ENCODE data around the gene PDS5A.

The PDS5A gene

GRCh38 chr4:39941682-39942217 lies 36.0 kb downstream of the PDS5A start:
- TF ChIP-seq CTCF (IDR thresholded peaks at IDR 0.05; ENCODE audit: insufficient read depth, low read length) (no peak), SPI1 (IDR thresholded peaks at IDR 0.05; ENCODE audit: borderline replicate concordance, low read depth) (no peak), GABPA (IDR thresholded peaks at IDR 0.05; ENCODE audit: low read depth) (no peak), POLR2AphosphoS5 (IDR thresholded peaks at IDR 0.05; ENCODE audit: low read depth) (no peak)
- TF ChIP-seq, protein P1, sequence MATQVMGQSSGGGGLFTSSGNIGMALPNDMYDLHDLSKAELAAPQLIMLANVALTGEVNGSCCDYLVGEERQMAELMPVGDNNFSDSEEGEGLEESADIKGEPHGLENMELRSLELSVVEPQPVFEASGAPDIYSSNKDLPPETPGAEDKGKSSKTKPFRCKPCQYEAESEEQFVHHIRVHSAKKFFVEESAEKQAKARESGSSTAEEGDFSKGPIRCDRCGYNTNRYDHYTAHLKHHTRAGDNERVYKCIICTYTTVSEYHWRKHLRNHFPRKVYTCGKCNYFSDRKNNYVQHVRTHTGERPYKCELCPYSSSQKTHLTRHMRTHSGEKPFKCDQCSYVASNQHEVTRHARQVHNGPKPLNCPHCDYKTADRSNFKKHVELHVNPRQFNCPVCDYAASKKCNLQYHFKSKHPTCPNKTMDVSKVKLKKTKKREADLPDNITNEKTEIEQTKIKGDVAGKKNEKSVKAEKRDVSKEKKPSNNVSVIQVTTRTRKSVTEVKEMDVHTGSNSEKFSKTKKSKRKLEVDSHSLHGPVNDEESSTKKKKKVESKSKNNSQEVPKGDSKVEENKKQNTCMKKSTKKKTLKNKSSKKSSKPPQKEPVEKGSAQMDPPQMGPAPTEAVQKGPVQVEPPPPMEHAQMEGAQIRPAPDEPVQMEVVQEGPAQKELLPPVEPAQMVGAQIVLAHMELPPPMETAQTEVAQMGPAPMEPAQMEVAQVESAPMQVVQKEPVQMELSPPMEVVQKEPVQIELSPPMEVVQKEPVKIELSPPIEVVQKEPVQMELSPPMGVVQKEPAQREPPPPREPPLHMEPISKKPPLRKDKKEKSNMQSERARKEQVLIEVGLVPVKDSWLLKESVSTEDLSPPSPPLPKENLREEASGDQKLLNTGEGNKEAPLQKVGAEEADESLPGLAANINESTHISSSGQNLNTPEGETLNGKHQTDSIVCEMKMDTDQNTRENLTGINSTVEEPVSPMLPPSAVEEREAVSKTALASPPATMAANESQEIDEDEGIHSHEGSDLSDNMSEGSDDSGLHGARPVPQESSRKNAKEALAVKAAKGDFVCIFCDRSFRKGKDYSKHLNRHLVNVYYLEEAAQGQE (IDR thresholded peaks at IDR 0.05; ENCODE audit: insufficient replicate concordance, low read depth) = no peak
- DNase-seq (ENCODE audit: low read depth in 1 of 2, low spot score in 1 of 2) = no peak
- no peak overlapping the region for H3K27ac ChIP-seq (replicated peaks)

GRCh38 chr4:39937683-39938268 lies 39.9 kb downstream of the PDS5A start:
- TF ChIP-seq GABPA (IDR thresholded peaks at IDR 0.05; ENCODE audit: low read depth) = no peak
- TF ChIP-seq SPI1 (IDR thresholded peaks at IDR 0.05; ENCODE audit: borderline replicate concordance, low read depth) = no peak
- no peaks in the 10 kb centered on the region for H3K27me3 ChIP-seq (ENCODE audit: insufficient read depth, poor library complexity, severe bottlenecking)
- H3K4me3 ChIP-seq (replicated peaks; ENCODE audit: insufficient read depth, low read length) = no peak overlapping the region
- DNase-seq (ENCODE audit: low read depth in 1 of 2, low spot score in 1 of 2) = no peak
- H3K27ac ChIP-seq (replicated peaks) = no peak overlapping the region

More at GRCh38 chr4:39941682-39942217, 36.0 kb downstream of the PDS5A start:
- Histone ChIP-seq H3K4me3 (replicated peaks; ENCODE audit: insufficient read depth, low read length) (no peak overlapping the region), H3K27me3 (ENCODE audit: insufficient read depth, poor library complexity, severe bottlenecking) (no peaks in the 10 kb centered on the region)

DNA sequence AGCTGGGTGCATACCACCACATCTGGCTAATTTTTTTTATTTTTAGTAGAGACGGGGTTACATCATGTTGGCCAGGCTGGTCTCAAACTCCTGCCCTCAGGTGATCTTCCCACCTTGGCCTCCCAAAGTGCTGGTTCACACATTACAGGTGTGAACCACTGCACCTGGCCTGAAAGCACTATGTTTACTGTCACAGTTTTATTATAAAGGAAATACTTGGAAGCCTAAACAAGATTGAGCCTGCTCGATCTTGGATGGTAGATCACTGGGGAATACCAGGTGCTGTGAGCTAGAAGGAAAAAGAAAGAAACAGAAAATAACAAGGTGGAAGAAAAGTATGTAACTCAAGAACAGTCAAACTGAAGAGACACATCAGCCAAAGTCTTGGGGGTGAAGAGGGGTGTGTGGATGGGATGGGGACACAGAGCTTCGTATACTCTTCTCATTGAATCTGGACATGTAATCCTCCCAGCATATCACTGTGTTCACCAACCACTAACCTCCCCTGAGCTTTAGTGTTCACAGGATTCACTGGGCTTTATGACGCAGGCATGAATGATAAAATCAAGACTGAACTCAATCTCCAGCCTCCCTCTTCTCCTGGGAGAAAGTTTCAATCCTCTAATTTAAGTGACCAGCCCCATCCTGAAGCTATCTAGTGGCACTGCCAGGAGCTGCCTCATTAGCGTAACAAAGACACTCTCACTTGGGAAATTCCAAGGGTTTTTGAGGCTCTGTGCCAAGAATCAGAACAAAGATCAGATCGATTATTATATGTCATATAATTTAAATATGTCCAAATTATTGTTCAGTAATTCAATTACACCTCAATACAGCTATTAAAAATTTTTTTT lies 40.9 kb downstream of the PDS5A start:
- no peaks in the 10 kb centered on the region for H3K27me3 ChIP-seq (ENCODE audit: insufficient read depth, poor library complexity, severe bottlenecking)
- no peak overlapping the region for H3K4me3 ChIP-seq (replicated peaks; ENCODE audit: insufficient read depth, low read length)
- no peak for DNase-seq (ENCODE audit: low read depth in 1 of 2, low spot score in 1 of 2)
- H3K27ac ChIP-seq (replicated peaks) = no peak overlapping the region
- TF ChIP-seq SPI1 (IDR thresholded peaks at IDR 0.05; ENCODE audit: borderline replicate concordance, low read depth) (no peak), GABPA (IDR thresholded peaks at IDR 0.05; ENCODE audit: low read depth) (no peak), CTCF (IDR thresholded peaks at IDR 0.05; ENCODE audit: insufficient read depth, low read length) (no peak), POLR2AphosphoS5 (IDR thresholded peaks at IDR 0.05; ENCODE audit: low read depth) (no peak)
- TF ChIP-seq, protein P1 (IDR thresholded peaks at IDR 0.05; ENCODE audit: insufficient replicate concordance, low read depth) = no peak

Data from HL-60 (cell line).